GM04504 (cell line): ENCODE measurements around the gene RBCK1.

Experiments used
- DNase-seq: peaks from one replicate; pipeline ENCODE4 v3.0.0-alpha.2; 2012; ENCODE audit warnings: low read depth

Gene RBCK1

DNA sequence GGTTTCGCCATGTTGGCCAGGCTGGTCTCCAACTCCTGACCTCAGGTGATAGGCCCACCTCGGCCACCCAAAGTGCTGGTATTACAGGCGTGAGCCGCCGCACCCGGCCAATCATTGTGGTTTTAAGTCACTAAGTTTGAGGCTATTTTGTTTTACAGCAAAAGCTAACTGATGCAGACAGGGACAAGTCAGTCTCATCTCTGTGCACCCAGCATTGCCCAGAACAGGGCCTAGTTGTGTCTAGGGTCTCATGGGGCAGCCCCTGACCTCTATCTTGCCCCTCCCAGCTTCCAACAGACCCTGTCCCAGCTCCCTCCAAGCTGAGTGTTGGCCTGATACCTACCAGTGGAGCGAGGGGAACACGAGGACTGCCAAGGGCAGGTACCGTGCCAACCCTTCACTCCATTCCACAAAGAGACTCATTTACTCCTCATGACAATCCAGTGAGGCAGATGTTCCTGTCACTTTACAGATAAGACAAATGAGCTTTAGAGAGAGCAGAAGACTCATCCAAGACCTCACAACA, 8.9 kb upstream of the RBCK1 start:
- no peak for DNase-seq

- DNase-seq: no peak
Observed at GRCh38 chr20:400128-400453, 8.0 kb upstream of the RBCK1 start.

- DNase-seq: no peak
Observed at GRCh38 chr20:400454-401275, 7.4 kb upstream of the RBCK1 start.

GRCh38 chr20:401682-402495, 6.2 kb upstream of the RBCK1 start:
- DNase-seq: peak; percentile 44

DNA sequence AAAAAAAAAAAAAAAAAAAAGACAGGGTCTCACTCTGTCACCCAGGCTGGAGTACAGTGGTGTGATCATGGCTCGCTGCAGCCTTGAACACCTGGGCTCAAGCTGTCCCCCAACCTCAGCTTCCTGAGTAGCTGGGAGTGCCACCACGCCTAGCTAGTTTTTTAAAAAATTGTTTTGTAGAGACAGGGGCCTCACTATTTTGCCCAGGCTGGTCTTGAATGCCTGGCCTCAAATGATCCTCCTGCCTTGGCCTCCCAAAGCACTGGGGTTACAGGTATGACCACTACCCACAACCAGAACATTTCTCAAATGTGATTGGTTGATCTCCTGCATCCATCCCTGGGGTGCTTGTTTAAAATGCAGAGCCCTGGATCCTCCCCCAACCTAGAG, 5.6 kb upstream of the RBCK1 start:
- no peak for DNase-seq

- no peak for DNase-seq
Observed at GRCh38 chr20:402898-403581, 5.1 kb upstream of the RBCK1 start.

DNA sequence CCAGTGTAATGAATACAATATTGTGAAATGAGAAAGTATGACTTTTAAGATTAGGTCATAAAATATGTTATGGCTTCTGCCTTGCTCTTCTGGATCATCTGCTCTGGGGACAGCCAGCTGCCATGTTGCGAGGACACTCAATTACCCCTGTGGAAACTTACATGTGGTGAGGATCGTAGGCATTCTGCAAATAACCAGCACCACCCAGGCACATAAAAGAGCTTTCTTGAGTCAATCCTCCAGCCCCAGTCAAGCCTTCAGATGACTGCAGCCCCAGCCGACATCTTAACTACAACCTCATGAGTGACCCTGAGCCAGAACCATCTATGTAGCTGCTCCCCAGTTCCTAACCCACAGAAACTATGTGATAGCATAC, 4.5 kb upstream of the RBCK1 start:
- no peak for DNase-seq

GRCh38 chr20:404088-404487, 4.0 kb upstream of the RBCK1 start:
- no peak for DNase-seq

GRCh38 chr20:406200-407132, 1.6 kb upstream of the RBCK1 start:
- DNase-seq: no peak

- peak; percentile 47 for DNase-seq
Observed at GRCh38 chr20:407133-407952, 756 bp upstream of the RBCK1 start.

- no peak for DNase-seq
Observed at GRCh38 chr20:408843-409696, 971 bp downstream of the RBCK1 start.

DNA sequence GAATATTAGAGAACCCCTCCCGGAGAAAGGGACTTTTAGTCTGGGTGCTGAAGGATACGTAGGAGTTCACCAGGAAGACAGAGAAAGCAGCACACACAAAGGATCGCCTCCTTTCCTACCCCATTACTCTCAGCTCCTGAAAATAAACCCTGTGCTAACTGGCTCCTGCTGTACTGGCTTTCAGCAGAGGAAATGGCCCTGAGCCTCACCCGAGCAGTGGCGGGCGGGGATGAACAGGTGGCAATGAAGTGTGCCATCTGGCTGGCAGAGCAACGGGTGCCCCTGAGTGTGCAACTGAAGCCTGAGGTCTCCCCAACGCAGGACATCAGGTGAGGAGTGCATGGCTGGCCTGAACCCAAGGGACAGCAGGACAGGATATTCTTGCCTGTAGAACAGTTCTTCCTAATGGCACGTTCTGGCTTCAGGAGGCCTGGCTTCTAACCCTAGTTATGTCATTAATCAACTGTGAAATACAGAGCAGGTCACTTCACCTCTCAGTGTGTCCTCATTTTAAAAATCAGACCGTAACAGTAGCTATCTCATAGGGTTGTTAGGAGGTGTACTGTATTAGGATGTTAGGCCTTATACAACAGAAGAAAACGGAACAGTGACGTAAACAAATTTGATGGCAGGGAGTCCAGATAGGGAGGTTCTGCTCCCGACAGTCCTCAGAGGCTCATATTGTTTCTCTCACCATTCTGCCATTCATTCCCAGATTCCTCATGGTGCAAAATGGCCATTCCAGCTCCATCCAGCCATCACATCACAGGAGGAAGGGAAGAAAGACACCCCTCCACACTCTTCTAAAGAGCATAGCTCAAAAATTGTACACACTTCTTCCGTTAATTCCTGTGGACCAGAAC, 1.8 kb downstream of the RBCK1 start:
- DNase-seq: no peak

DNA sequence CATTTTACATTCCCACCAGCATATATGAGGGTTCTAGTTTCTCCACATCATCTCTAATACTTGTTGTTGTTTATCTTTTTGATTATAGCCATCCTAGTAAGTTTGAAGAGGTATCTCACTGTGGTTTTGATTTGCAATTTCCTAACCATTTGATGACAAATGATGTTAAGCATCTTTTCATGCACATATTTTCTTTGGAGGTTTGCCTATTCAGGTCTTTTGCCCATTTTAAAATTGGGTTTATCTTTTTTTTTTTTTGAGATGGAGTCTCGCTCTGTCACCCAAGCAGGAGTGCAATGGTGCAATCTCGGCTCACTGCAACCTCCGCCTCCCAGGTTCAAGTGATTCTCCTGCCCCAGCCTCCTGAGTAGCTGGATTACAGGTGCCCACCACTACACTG, 4.0 kb downstream of the RBCK1 start:
- DNase-seq: no peak

DNA sequence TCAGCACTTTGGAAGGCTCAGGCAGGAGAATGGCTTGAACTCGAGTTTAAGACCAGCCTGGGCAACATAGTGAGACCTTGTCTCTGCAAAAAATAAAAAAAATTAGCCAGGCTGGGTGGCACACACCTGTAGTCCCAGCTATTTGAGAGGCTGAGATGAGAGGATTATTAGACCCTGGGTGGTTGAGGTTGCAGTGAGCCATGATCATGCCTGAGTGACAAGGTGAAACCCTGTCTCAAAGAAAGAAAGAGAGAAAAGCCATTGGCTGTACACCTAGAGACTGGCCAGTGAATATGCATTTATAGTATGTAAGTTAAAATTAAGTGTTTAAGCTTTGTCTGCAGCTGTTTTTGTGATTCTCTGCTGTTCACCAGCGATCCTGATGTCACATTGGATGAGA, 6.1 kb downstream of the RBCK1 start:
- no peak for DNase-seq

GRCh38 chr20:415820-416322, 7.8 kb downstream of the RBCK1 start:
- DNase-seq: no peak

DNA sequence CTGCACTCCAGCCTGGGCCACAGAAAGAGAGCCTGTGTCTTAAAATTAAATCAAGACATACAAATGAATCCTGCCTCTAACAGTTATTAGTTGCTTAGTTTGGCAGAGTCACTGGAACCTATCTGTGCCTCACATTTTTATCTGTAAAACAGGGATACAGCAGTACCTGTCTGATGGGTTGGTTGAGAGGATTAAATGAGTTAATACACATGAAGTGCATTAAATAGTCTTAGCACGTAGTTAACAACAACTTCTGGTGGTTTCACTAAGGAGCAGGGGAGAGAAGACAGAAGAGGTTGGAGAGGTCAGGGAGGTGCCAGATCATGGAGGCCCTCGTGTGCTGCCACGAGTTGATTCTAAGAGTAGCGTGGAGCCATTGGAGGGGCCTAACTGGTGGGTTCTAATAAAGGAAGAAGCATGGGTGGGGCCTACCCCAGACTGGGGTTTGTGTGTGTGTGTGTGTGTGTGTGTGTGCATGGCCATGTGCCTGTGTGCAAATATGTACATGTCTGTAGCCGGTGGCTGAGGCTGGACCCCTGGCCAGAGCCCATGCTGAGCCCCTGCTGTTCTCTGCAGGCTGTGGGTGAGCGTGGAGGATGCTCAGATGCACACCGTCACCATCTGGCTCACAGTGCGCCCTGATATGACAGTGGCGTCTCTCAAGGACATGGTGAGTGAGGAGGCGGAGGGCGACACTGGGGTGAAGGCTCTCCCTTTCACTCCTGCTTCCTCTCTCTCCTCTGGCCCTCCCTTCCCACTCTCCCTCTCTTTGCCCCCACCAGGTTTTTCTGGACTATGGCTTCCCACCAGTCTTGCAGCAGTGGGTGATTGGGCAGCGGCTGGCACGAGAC, 9.1 kb downstream of the RBCK1 start:
- no peak for DNase-seq

DNA sequence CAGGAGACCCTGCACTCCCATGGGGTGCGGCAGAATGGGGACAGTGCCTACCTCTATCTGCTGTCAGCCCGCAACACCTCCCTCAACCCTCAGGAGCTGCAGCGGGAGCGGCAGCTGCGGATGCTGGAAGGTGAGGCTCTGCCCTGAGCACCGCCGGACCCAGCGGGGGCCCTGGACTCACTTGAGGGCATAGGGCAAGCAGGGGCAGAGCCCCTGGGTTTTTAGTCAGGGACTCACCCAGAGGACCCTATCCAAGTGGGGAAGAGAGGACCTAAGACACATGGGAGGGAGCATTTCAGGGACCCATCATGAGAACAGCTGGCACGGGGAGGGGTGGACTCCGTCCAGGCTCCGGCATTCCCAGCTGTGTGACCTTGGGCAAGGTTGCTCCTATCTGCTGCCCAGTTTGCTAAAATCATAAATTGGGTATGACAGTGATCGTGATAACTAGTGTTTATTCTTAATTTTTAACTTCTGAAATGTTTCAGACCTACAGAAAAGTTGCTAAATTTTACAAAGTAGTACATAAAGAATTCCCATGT, 9.8 kb downstream of the RBCK1 start:
- DNase-seq: no peak
